Measurements from ENCODE around the gene HDAC11.

Gene HDAC11

DNA sequence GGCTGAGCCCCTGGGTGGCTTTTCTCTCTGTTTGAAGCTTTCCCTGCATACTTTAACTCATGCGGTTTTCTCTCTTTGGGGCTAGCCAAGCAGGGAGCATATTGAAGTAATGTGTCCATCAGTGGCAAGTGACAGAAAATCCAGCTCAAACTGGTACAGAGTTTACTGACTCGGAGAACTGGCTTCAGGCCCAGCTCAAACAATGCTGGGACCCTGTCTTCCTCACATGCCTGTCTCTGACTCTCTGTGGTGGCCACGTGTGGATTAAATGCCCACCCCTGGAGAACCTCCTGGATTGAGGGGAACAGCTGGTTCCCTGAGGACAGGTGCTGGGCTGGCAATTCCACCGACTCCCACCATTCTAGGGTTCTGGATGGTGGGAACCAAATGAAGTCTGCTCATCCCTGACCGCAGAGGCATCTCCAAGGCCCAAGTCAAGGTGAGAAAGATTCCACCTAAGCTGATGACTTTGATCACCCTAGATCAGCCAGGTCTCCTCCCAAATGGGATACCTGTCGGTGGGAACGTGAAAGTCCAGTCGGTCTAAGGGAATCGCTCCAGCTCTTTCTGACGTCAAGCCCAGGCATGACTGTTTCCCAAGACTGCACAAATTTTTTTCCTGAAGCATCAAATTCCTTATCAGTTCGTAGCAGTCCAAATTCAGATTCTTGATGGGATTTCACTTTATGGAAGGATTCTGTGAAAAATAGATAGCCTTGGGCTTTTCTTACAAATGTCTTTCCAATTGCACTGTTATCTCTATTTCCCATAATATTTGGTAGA lies 16.3 kb upstream of the HDAC11 start:
- DNase-seq, result peak in 28 of 42 donors; percentile 19 to 78 (median 51)
- intact Hi-C loops (cut with DNase I), result loop anchor here (10.0 kb wide), 1 partner anchor 369 kb away; no protein-coding TSS in a partner anchor

DNA sequence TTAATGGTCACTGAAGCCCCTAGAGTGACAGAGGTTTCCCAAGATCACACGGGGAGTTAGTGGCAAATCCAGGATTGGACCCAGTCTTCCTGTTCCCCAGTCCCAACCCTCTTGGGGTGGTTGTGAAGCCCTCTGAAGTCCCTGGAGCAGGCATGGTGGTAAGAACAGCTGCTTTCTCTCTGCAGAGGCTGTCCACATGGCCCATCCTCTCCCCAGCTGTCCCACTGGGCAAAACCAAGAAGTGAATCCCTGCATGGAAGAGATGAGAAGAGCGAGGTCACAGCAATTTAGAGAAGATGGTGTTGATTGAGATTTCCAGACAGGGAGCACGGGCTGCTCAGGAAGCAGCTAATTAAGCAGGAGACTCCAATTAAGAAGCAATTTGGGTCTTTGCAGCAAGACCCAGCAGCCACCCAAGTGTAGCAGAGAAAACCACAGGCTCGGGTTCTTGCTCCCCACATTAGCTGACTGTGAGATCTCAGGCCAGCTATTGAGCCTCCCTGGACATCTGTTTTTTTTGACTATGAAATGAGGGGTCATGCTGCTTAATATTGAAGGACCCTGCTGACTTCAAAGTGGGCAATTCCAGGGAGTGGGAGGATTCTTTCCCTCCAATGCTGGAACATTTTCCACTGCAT lies 14.8 kb upstream of the HDAC11 start:
- intact Hi-C loops (cut with DNase I), result loop anchor here (10.0 kb wide), 1 partner anchor 371 kb away; no protein-coding TSS in a partner anchor
- no peak for DNase-seq

- DNase-seq, result no peak
- intact Hi-C loops (cut with DNase I), result loop anchor here (10.0 kb wide), 1 partner anchor 372 kb away; no protein-coding TSS in a partner anchor
These were observed 13.3 kb upstream of the HDAC11 start for GRCh38 chr3:13466781-13467180.

DNA sequence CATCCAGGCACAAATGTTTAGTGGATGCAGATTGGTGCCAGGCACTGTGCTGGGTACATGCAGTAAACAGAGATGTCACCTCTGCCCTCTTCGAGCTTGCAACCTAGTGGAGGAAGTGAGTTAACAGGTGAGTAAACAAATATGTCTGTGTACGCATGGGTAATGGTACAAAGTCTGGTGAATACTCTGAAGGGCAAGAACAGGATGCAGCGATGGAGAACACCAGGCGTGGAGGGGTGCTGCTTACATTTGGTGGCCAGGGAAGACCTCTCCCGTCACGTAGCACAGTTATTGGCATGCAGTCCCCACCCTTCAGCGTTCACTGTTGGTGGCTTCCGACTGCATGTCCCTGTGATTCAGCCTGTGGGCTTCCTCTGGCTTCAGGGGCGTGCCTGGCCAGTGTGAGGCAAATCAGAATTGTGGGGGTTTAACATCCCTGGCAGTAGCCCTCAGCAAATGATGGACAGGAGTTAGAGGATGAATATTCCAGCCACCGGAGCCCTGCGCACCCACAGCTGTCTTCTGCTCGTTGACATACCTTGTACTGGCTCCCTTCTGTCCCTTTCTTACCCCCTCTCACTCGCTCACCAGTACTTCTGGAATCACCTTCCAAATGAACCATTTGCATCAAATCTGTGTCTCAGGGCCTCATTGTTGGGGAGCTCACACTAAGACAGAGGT lies 9.1 kb upstream of the HDAC11 start:
- intact Hi-C loops (cut with DNase I), result loop anchor here (10.0 kb wide), 1 partner anchor 176 kb away; no protein-coding TSS in a partner anchor
- no peak for DNase-seq

- DNase-seq, result no peak
- intact Hi-C loops (cut with DNase I), result loop anchor here (10.0 kb wide), 1 partner anchor 177 kb away; no protein-coding TSS in a partner anchor
These were observed 7.8 kb upstream of the HDAC11 start for GRCh38 chr3:13472286-13472685.

DNA sequence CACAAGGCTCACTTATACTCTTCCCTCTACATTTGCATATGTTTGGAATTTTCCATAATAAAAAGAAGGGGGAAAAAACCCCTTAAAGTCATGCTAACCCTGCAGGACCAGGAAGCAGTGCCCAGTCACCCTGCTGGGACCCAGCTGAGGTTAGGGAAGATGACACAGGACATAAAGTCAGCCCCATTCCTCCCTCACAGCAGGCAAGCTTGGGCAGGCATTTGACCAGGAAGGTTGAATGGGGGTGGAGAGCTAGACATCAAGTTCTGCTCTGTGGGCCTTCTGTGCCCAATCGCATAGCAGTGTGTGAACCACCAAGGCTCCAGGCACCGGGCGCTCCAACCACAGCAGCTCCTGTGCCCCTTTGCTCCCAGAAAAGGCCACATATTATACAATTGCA lies 7.1 kb upstream of the HDAC11 start:
- no peak for DNase-seq
- intact Hi-C loops (cut with DNase I), result loop anchor here (10.0 kb wide), 1 partner anchor 178 kb away; no protein-coding TSS in a partner anchor

DNA sequence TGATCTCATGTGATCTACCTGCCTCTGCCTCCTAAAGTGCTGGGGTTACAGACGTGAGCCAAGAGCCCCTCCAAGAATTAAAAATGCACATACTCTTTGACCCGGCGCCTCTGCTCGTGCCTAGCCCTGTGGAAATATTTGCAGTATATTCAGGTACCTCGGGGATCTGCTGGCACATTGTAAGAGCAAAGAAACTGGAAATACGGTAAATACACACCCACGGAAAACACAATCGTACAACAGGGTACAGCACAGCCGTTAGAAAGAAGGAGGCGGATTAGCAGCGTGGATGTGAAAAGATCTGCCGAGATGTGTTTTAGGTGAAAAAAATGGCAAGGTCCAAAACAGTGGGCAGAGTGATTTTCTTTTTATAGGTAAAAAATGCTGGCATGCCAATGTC lies 6.1 kb upstream of the HDAC11 start:
- intact Hi-C loops (cut with DNase I), result loop anchor here (10.0 kb wide), 1 partner anchor 179 kb away; no protein-coding TSS in a partner anchor
- no peak for DNase-seq

DNA sequence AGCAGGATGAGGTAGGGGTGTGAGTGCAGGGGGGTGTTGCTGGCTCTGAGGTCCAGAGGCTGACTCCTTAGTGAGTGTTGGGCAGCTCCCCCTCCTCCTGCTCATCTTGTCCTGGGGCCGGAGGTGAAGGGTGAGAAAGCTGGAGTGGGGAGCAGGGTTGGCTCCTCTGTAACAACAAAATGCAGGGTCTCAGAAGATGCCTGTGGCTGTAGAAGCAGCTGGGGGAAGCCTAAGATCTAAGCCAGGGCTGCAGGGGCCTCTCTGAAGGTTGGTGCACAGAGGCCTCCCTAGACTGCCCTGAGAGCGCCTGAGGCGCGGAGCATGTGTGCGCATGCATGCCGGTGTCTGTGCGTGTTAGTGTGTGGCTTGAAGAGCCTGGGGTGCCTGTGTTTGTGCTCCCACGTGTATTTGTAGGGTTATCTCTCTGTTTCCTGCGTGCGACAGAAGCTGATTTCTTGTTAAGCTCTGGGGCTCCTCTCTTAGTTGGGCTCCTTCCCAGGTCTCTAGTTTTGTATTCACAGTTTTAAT lies 5.3 kb upstream of the HDAC11 start:
- no peak for DNase-seq
- intact Hi-C loops (cut with DNase I), result loop anchor here (10.0 kb wide), 1 partner anchor 180 kb away; no protein-coding TSS in a partner anchor

GRCh38 chr3:13475871-13476590 lies 4.1 kb upstream of the HDAC11 start:
- intact Hi-C loops (cut with DNase I), result loop anchor here (10.0 kb wide), 1 partner anchor 181 kb away; no protein-coding TSS in a partner anchor
- DNase-seq, result peak in 12 of 42 donors; percentile 22 to 82 (median 55)

DNA sequence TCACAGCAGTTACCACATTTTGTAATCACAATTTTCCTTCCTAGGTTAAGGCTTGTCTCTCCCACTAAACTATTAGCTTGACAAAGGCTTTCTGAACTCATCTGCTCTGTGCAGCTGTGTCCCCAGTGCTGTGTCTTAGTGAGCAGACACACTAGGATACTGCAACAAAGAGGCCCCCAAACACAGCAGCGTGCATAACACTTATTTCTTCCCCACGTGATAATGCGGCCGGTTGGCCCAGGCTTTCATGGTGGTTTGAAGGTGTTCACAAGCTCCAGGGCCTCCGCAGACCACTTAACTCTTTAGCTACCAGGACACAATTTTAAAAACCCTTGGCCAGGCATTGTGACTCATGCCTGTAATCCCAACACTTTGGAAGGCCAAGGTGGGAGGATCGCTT lies 2.2 kb upstream of the HDAC11 start:
- peak in 33 of 42 donors; percentile 32 to 76 (median 57) for DNase-seq
- intact Hi-C loops (cut with DNase I), result loop anchor here (2.0 to 10.0 kb wide), 2 partner anchors 17 to 183 kb away; no protein-coding TSS in a partner anchor

DNA sequence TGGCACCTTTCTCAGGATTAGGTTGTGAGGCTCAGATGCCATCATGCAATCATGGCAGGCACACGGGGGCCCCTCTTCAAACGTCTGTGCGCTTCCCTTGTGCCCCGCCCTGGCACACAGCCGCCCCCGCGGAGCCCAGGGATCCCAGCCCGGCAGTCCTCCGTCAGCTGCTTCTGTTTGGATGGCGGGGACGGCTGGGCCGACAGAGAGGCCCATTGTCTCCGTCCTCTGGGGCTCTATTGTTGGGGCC lies 849 bp upstream of the HDAC11 start:
- intact Hi-C loops (cut with DNase I), result loop anchor here (1.0 to 10.0 kb wide), 3 partner anchors 16 to 184 kb away; no protein-coding TSS in a partner anchor
- peak in 33 of 42 donors; percentile 88 to 97 (median 94) for DNase-seq

- peak in 39 of 42 donors; percentile 23 to 74 (median 58) for DNase-seq
- intact Hi-C loops (cut with DNase I), result no loop called here
These were observed 523 bp downstream of the HDAC11 start for GRCh38 chr3:13480340-13481318.

DNA sequence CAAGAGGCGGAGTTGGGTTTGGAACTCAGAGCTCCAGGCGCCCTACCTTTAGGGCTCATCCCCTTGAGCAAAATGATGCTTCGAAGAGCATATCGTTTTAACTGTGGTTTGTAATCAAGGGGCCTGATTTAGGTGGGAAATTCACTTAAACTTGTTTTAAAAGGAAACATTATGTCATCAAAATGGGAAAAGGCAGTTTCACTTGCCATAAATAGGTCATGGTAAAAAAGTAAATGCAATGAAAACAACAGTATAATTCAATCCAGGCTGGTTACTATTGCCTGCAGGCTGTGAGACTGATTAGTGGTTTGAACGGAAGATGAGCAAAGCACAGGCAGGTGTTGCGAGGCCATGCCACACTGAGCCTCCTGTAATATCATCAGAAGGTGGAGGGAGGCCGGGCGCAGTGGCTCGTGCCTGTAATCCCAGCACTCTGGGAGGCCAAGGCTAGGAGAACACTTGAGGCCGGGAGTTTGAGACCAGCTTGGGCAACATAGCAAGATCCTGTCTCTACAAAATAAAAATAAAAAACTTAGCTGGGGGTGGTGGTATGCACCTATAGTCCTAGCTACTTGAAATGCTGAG lies 2.1 kb downstream of the HDAC11 start:
- intact Hi-C loops (cut with DNase I), result no loop called here
- no peak for DNase-seq

DNA sequence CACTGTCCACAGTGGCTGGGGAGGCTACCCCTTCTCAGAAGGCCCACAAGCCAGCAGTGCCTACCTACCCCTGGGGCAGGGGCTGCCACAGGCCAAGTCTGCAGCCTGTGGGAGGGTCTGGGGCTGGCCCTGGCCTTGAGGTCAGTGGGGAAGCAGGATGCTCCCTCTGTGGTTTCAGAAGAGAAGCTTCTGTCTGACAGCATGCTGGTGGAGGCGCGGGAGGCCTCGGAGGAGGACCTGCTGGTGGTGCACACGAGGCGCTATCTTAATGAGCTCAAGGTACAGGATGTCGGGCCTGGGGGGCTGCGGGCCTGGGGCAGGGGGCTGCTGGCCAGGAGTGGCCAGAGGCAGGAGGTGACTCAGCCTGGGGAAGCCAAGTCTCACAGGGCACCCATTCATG lies 3.2 kb downstream of the HDAC11 start:
- intact Hi-C loops (cut with DNase I), result no loop called here
- DNase-seq, result no peak

GRCh38 chr3:13483988-13484695 lies 4.0 kb downstream of the HDAC11 start:
- intact Hi-C loops (cut with DNase I), result no loop called here
- DNase-seq, result no peak

GRCh38 chr3:13484851-13485590 lies 4.9 kb downstream of the HDAC11 start:
- intact Hi-C loops (cut with DNase I), result no loop called here
- DNase-seq, result peak in 30 of 42 donors; percentile 40 to 81 (median 56)

Measured in head of caudate nucleus (tissue), 42 donors.